Measurements from ENCODE around the gene EIF2AK3. TPM values are rescaled to one million over a fixed set of nuclear protein-coding genes. Genes with fewer than 3 reads are reported as not detected.

The EIF2AK3 gene
- polyA plus RNA-seq, 1 donor from 2014 or later: 23.2 TPM

- Histone ChIP-seq H4K20me1 (ENCODE audit: insufficient read depth) (no peaks in the 10 kb centered on the region), H3K36me3 (ENCODE audit: insufficient read depth, low read length) (no peaks in the 10 kb centered on the region), H3K27ac (ENCODE audit: low read length) (peak overlapping the region; percentile 82), H3F3A (ENCODE audit: insufficient read depth, low read length, poor library complexity, severe bottlenecking) (no peaks in the 10 kb centered on the region), H3K27me3 (ENCODE audit: insufficient read depth, low read depth, low read length) (no peaks in the 10 kb centered on the region), H3K9me2 (ENCODE audit: insufficient read depth, low read length) (no peaks in the 10 kb centered on the region), H3K4me3 (ENCODE audit: low read length) (peak overlapping the region; percentile 32), H2AFZ (ENCODE audit: low read depth, low read length) (no peak overlapping the region), H3K79me2 (replicated peaks; ENCODE audit: insufficient read depth, low read length) (no peaks in the 10 kb centered on the region), H3K9me3 (ENCODE audit: low read length) (no peaks in the 10 kb centered on the region), H3K9ac (ENCODE audit: low read length) (peak overlapping the region; percentile 53), H3K4me2 (ENCODE audit: low read length) (peak overlapping the region; percentile 20)
- no peak for TF ChIP-seq MXI1 (conservative IDR thresholded peaks at IDR 0.05; ENCODE audit: poor library complexity, severe bottlenecking)
- TF ChIP-seq EP300 (conservative IDR thresholded peaks at IDR 0.05; ENCODE audit: poor library complexity, severe bottlenecking): peak; percentile 79
- peak; percentile 55 for TF ChIP-seq POLR2AphosphoS5 (IDR thresholded peaks at IDR 0.05)
These were observed 27.2 kb downstream of the EIF2AK3 start for GRCh38 chr2:88600038-88600465.

GRCh38 chr2:88599527-88599926, 27.7 kb downstream of the EIF2AK3 start:
- no peaks in the 10 kb centered on the region for H3K27me3 ChIP-seq (ENCODE audit: insufficient read depth, low read depth, low read length)
- H4K20me1 ChIP-seq (ENCODE audit: insufficient read depth): no peaks in the 10 kb centered on the region
- TF ChIP-seq CTCF (IDR thresholded peaks at IDR 0.05; ENCODE audit: poor library complexity, severe bottlenecking) (no peak), EZH2 (IDR thresholded peaks at IDR 0.05; ENCODE audit: borderline replicate concordance, insufficient read depth, low read length, poor library complexity, severe bottlenecking) (no peak), RAD21 (conservative IDR thresholded peaks at IDR 0.05) (no peak), EP300 (conservative IDR thresholded peaks at IDR 0.05; ENCODE audit: poor library complexity, severe bottlenecking) (no peak), SMC3 (conservative IDR thresholded peaks at IDR 0.05; ENCODE audit: poor library complexity) (no peak), POLR2AphosphoS5 (IDR thresholded peaks at IDR 0.05) (no peak), MXI1 (conservative IDR thresholded peaks at IDR 0.05; ENCODE audit: poor library complexity, severe bottlenecking) (no peak)
- H3K36me3 ChIP-seq (ENCODE audit: insufficient read depth, low read length): peaks cover 3% of the 10 kb centered on the region
- H3K4me2 ChIP-seq (ENCODE audit: low read length): peak overlapping the region; percentile 20
- H3K9ac ChIP-seq (ENCODE audit: low read length): peak overlapping the region; percentile 44
- H3K9me2 ChIP-seq (ENCODE audit: insufficient read depth, low read length): no peaks in the 10 kb centered on the region
- no peak overlapping the region for H2AFZ ChIP-seq (ENCODE audit: low read depth, low read length)
- no peaks in the 10 kb centered on the region for H3F3A ChIP-seq (ENCODE audit: insufficient read depth, low read length, poor library complexity, severe bottlenecking)
- H3K79me2 ChIP-seq (replicated peaks; ENCODE audit: insufficient read depth, low read length): no peaks in the 10 kb centered on the region
- H3K4me3 ChIP-seq (ENCODE audit: low read length): peak overlapping the region; percentile 32
- peak overlapping the region; percentile 82 for H3K27ac ChIP-seq (ENCODE audit: low read length)
- H3K9me3 ChIP-seq (ENCODE audit: low read length): no peaks in the 10 kb centered on the region

- Histone ChIP-seq H3K27me3 (ENCODE audit: insufficient read depth, low read depth, low read length) (no peaks in the 10 kb centered on the region), H3K27ac (ENCODE audit: low read length) (no peak overlapping the region), H3K9me2 (ENCODE audit: insufficient read depth, low read length) (no peaks in the 10 kb centered on the region), H3F3A (ENCODE audit: insufficient read depth, low read length, poor library complexity, severe bottlenecking) (no peaks in the 10 kb centered on the region), H2AFZ (ENCODE audit: low read depth, low read length) (no peak overlapping the region), H3K36me3 (ENCODE audit: insufficient read depth, low read length) (peaks cover 8% of the 10 kb centered on the region), H3K9ac (ENCODE audit: low read length) (no peak overlapping the region), H3K4me3 (ENCODE audit: low read length) (no peak overlapping the region), H3K79me2 (replicated peaks; ENCODE audit: insufficient read depth, low read length) (no peaks in the 10 kb centered on the region), H3K9me3 (ENCODE audit: low read length) (no peaks in the 10 kb centered on the region), H4K20me1 (ENCODE audit: insufficient read depth) (no peaks in the 10 kb centered on the region), H3K4me2 (ENCODE audit: low read length) (no peak overlapping the region)
- no peak for TF ChIP-seq CTCF (IDR thresholded peaks at IDR 0.05; ENCODE audit: poor library complexity, severe bottlenecking)
These were observed 30.1 kb downstream of the EIF2AK3 start for GRCh38 chr2:88597168-88597567.

Data from neural cell (in vitro differentiated cells).